HepG2 (cell line): ENCODE results near the gene DNAI2. TPM values are rescaled to one million over a fixed set of nuclear protein-coding genes. Genes with fewer than 3 reads are reported as not detected.

Source experiments
- ATAC-seq: fragments of 200-7000 bp; cut with Tn5 transposase; 3 replicates; pipeline ENCODE4 v1.9.1; 2020; ENCODE audit warnings: mild to moderate bottlenecking, moderate library complexity
- BruUV-seq: library from RNA; stranded (reverse); fragments of 400-500 nt; replicated peaks from 2 replicates; lab custom pipeline; 2021; lab: Mats Ljungman, UMichigan
- CTCF ChIA-PET: fragments of 300-600 bp; formaldehyde crosslinking; extraction: SDS; loops from one replicate; lab custom pipeline; 2021; ENCODE audit warnings: low total read pairs, inconsistent platforms, low intra/inter-chr PET ratio; lab: Yijun Ruan, JAX
- POLR2A ChIA-PET: fragments of 350-600 bp; sonication (Branson Sonifier 250); formaldehyde crosslinking; loops from one replicate; lab custom pipeline; 2020; ENCODE audit warnings: antibody characterized with exemption, inconsistent platforms; lab: Yijun Ruan, JAX
- DNase-seq: peaks from one replicate; pipeline ENCODE4 v3.0.0-alpha.2; 2015; ENCODE audit warnings: low spot score
- FAIRE-seq: peaks from 3 replicates; lab custom pipeline; 2011; peaks lifted over from hg19 to GRCh38; lab: Jason Lieb, UNC
- H2AFZ ChIP-seq: one replicate; pipeline ENCODE4 v1.6.1; 2011; ENCODE audit warnings: low read length, inconsistent platforms
- H3K27ac ChIP-seq: fragments of 300-600 bp; 3 replicates; pipeline ENCODE4 v1.8.0; 2011; ENCODE audit warnings: mixed run types, mild to moderate bottlenecking, mixed read lengths, low read length, inconsistent platforms; ENCODE audit not compliant: insufficient read depth; ENCODE audit errors: extremely low read length
- H3K27me3 ChIP-seq, 2 experiments: fragments of 200-600 bp in 1 of 2; 2 replicates in 1 of 2; 3 replicates in 1 of 2; pipeline versions ENCODE4 v1.6.0 to v1.8.0; 2011; ENCODE audit warnings: low read length in 2 of 2, mild to moderate bottlenecking in 2 of 2, moderate library complexity in 2 of 2, inconsistent platforms in 1 of 2; ENCODE audit not compliant: insufficient read depth in 2 of 2, control insufficient read depth in 1 of 2
- H3K36me3 ChIP-seq, 2 experiments: fragments of 200-600 bp in 1 of 2; replicated peaks in 1 of 2; 2 replicates in 1 of 2; 3 replicates in 1 of 2; pipeline versions ENCODE4 v1.5.1 to v1.8.0; 2011; ENCODE audit warnings: low read length in 2 of 2, inconsistent platforms in 1 of 2; ENCODE audit not compliant: insufficient read depth in 2 of 2, control insufficient read depth in 1 of 2
- H3K4me1 ChIP-seq: 2 replicates; pipeline ENCODE4 v1.5.1; 2012; ENCODE audit warnings: low read length, inconsistent platforms; ENCODE audit not compliant: insufficient read depth
- H3K4me2 ChIP-seq: 2 replicates; pipeline ENCODE4 v1.6.0; 2011; ENCODE audit warnings: low read depth, low read length, inconsistent platforms
- H3K4me3 ChIP-seq, 3 experiments: fragments of 200-600 bp in 1 of 3; sonication (generic), shearing (Covaris generic) in 1 of 3; replicated peaks in 1 of 3; 2 replicates each; pipeline ENCODE4 v1.5.1; 2011 to 2016; ENCODE audit warnings: low read length in 3 of 3, inconsistent platforms in 2 of 3, low read depth in 2 of 3, mild to moderate bottlenecking in 2 of 3, control low read depth in 1 of 3, mixed read lengths in 1 of 3; ENCODE audit not compliant: insufficient read depth in 1 of 3
- H3K79me2 ChIP-seq: one replicate; pipeline ENCODE4 v1.6.1; 2011; ENCODE audit warnings: low read length, inconsistent platforms; ENCODE audit not compliant: insufficient read depth
- H3K9ac ChIP-seq: 2 replicates; pipeline ENCODE4 v1.6.0; 2011; ENCODE audit warnings: mild to moderate bottlenecking, low read depth, low read length, inconsistent platforms; ENCODE audit not compliant: insufficient read depth
- H3K9me3 ChIP-seq: 2 replicates; pipeline ENCODE4 v1.5.1; 2012; ENCODE audit warnings: mild to moderate bottlenecking, low read length
- H4K20me1 ChIP-seq: 2 replicates; pipeline ENCODE4 v1.6.0; 2011; ENCODE audit warnings: inconsistent platforms, mild to moderate bottlenecking, low read length, moderate library complexity; ENCODE audit not compliant: insufficient read depth
- CREB3 ChIP-seq: sonication (generic); formaldehyde crosslinking; IDR thresholded peaks from 2 replicates; pipeline ENCODE4 v1.5.0; 2020; ENCODE audit warnings: missing genetic modification reagents
- ETV6 ChIP-seq: sonication (generic); formaldehyde crosslinking; conservative IDR thresholded peaks from 2 replicates; pipeline ENCODE4 v1.4.0; 2020; ENCODE audit warnings: missing genetic modification reagents
- FOXK2 ChIP-seq: fragments of 450-650 bp; IDR thresholded peaks from 2 replicates; pipeline ENCODE4 v1.6.1; 2016
- MATR3 ChIP-seq: sonication (generic); formaldehyde crosslinking; IDR thresholded peaks from 2 replicates; pipeline ENCODE4 v1.4.0; 2020; ENCODE audit warnings: missing genetic modification reagents
- MIER2 ChIP-seq: IDR thresholded peaks from 2 replicates; pipeline ENCODE4 v1.6.1; 2016; ENCODE audit warnings: missing biosample characterization, missing genetic modification reagents
- MYPOP ChIP-seq: sonication (generic); formaldehyde crosslinking; IDR thresholded peaks from 2 replicates; pipeline ENCODE4 v1.8.1; 2023; ENCODE audit warnings: mild to moderate bottlenecking, moderate library complexity, missing genetic modification reagents
- NFAT5 ChIP-seq: sonication (generic); formaldehyde crosslinking; IDR thresholded peaks from 2 replicates; pipeline ENCODE4 v1.4.0; 2020; ENCODE audit warnings: missing genetic modification reagents
- NR2F6 ChIP-seq, 2 experiments: IDR thresholded peaks; 2 replicates each; pipeline ENCODE4 v1.6.1; 2016; ENCODE audit warnings: antibody characterized with exemption in 1 of 2, mild to moderate bottlenecking in 1 of 2
- ZBTB2 ChIP-seq: sonication (generic); formaldehyde crosslinking; IDR thresholded peaks from 2 replicates; pipeline ENCODE4 v1.8.0; 2022; ENCODE audit warnings: low read depth, missing genetic modification reagents
- ZIK1 ChIP-seq: sonication (generic); formaldehyde crosslinking; IDR thresholded peaks from 2 replicates; pipeline ENCODE4 v1.5.0; 2020; ENCODE audit warnings: mild to moderate bottlenecking, low read depth, missing genetic modification reagents, borderline replicate concordance
- ZKSCAN8 ChIP-seq: IDR thresholded peaks from 2 replicates; pipeline ENCODE4 v1.6.1; 2016; ENCODE audit warnings: borderline replicate concordance, missing genetic modification reagents, missing compliant biosample characterization
- ZNF292 ChIP-seq: sonication (generic); formaldehyde crosslinking; IDR thresholded peaks from 2 replicates; pipeline ENCODE4 v1.8.1; 2022; ENCODE audit warnings: mild to moderate bottlenecking, low read depth, missing genetic modification reagents, borderline replicate concordance
- ZNF451 ChIP-seq: sonication (generic); formaldehyde crosslinking; IDR thresholded peaks from 2 replicates; pipeline ENCODE4 v1.5.0; 2020; ENCODE audit warnings: mild to moderate bottlenecking, missing genetic modification reagents
- ZNF570 ChIP-seq: sonication (generic); formaldehyde crosslinking; IDR thresholded peaks from 2 replicates; pipeline ENCODE4 v1.4.0; 2020; ENCODE audit warnings: mild to moderate bottlenecking, missing genetic modification reagents, borderline replicate concordance
- ZNF670 ChIP-seq: sonication (generic); formaldehyde crosslinking; IDR thresholded peaks from 2 replicates; pipeline ENCODE4 v1.8.0; 2022; ENCODE audit warnings: mild to moderate bottlenecking, missing genetic modification reagents, borderline replicate concordance
- ZNF761 ChIP-seq: sonication (generic); formaldehyde crosslinking; conservative IDR thresholded peaks from 2 replicates; pipeline ENCODE4 v1.4.0; 2020; ENCODE audit warnings: mild to moderate bottlenecking, missing genetic modification reagents
- WGBS: methylation state at CpG from one replicate; pipeline ENCODE4 v1.1.6; 2017; ENCODE audit warnings: low lambda C conversion rate; 5-methylcytosine and 5-hydroxymethylcytosine counted together
- in situ Hi-C: cut with HindIII; loops from 2 replicates; pipeline ENCODE4 v1.10.0; 2017; ENCODE audit warnings: low pct_unique_long_range_greater_than_20kb; ENCODE audit not compliant: extremely low pct_ligation_motif_present
- intact Hi-C: fragments of 100-400 bp; cut with micrococcal nuclease; formaldehyde crosslinking; loops from one replicate; pipeline ENCODE4 v1.10.0; 2022; ENCODE audit not compliant: unreplicated experiment
- polyA plus RNA-seq, 8 experiments: library from polyadenylated mRNA; depleted of rRNA in 3 of 8; stranded (reverse) in 7 of 8; unstranded in 1 of 8; fragments of >200 nt; fragmentation: Illumina TruSeq in 4 of 8; extraction: Trizol in 4 of 8; gene quantifications; 2 replicates each; pipeline versions ENCODE4 v1.2.1 to v1.2.3, GENCODE V29; 2011 to 2016; ENCODE audit warnings: low read depth in 4 of 8, missing spikeins in 1 of 8, mixed read lengths in 1 of 8; ENCODE audit not compliant: insufficient read depth in 1 of 8
- total RNA-seq, 5 experiments: library from RNA; depleted of rRNA; stranded (reverse); fragments of >200 nt; fragmentation: Illumina TruSeq; extraction: Trizol; gene quantifications; 2 replicates each; pipeline ENCODE4 v1.2.3, GENCODE V29; 2016; ENCODE audit warnings: low read depth in 1 of 5

The DNAI2 gene
- total and polyA plus RNA-seq, 2 of the 13 experiments (the other 11 are each of a cell fraction or from before 2014, with no cell fraction given): not detected

GRCh38 chr17:74281799-74282198 lies 7.8 kb downstream of the DNAI2 start:
- CTCF ChIA-PET: no interaction called here
- TF ChIP-seq ZNF761 (no peak), MIER2 (CRISPR knock-in tag) (no peak), ZKSCAN8 (CRISPR knock-in tag) (no peak), FOXK2 (no peak), NR2F6 (IDR thresholded peaks at IDR 0.05) (no peak), NR2F6 (CRISPR knock-in tag; IDR thresholded peaks at IDR 0.05) (no peak), CREB3 (CRISPR knock-in tag) (no peak), ZBTB2 (no peak), ZNF292 (CRISPR knock-in tag) (no peak), NFAT5 (CRISPR knock-in tag) (no peak), MYPOP (no peak), ZNF570 (CRISPR knock-in tag) (no peak), MATR3 (CRISPR knock-in tag) (no peak), ZNF670 (CRISPR knock-in tag) (no peak), ETV6 (CRISPR knock-in tag) (no peak), ZNF451 (no peak), ZIK1 (no peak)

More at GRCh38 chr17:74281799-74282198, 7.8 kb downstream of the DNAI2 start:
- DNase-seq (no peak), ATAC-seq (no peak), FAIRE-seq (no peak)
- no peaks in the 10 kb centered on the region for H4K20me1 ChIP-seq
- H3K4me3 ChIP-seq: no peak overlapping the region
- WGBS: 71% methylated on average over 20 of the region's 20 CpGs
- no peak overlapping the region for H3K27ac ChIP-seq
- intact Hi-C loops (no loop called here), in situ Hi-C loops (no loop called here)
- BruUV-seq: no TSS peak
- H3K27me3 ChIP-seq: peaks cover 2% of the 10 kb centered on the region in 2 experiments; a peak in 2 of 5 replicates
- POLR2A ChIA-PET: no interaction called here
- no peak overlapping the region for H3K4me2 ChIP-seq
- H3K36me3 ChIP-seq: no peaks in the 10 kb centered on the region
- no peak overlapping the region for H2AFZ ChIP-seq
- H3K79me2 ChIP-seq: no peaks in the 10 kb centered on the region
- no peaks in the 10 kb centered on the region for H3K9me3 ChIP-seq
- H3K9ac ChIP-seq: no peak overlapping the region
- no peaks in the 10 kb centered on the region for H3K4me1 ChIP-seq
